Rectal smooth muscle tissue (tissue), 1 donor: ENCODE measurements around the gene SPINK4.

Source experiments
- H3K27ac ChIP-seq: one replicate; pipeline ENCODE4 v1.7.0; 2013; ENCODE audit warnings: low read depth, low read length, inconsistent platforms
- H3K27me3 ChIP-seq: one replicate; pipeline ENCODE4 v1.7.0; 2013; ENCODE audit warnings: low read length; ENCODE audit not compliant: control insufficient read depth, insufficient read depth
- H3K36me3 ChIP-seq: one replicate; pipeline ENCODE4 v1.7.0; 2013; ENCODE audit warnings: low read length; ENCODE audit not compliant: control insufficient read depth, insufficient read depth
- H3K4me1 ChIP-seq: one replicate; pipeline ENCODE4 v1.7.0; 2013; ENCODE audit warnings: low read length; ENCODE audit not compliant: control insufficient read depth, insufficient read depth
- H3K4me3 ChIP-seq: one replicate; pipeline ENCODE4 v1.7.0; 2013; ENCODE audit warnings: low read length
- H3K9ac ChIP-seq: one replicate; pipeline ENCODE4 v1.7.0; 2013; ENCODE audit warnings: low read length

SPINK4 gene

GRCh38 chr9:33239921-33240320, at the start of gene SPINK4:
TSS of gene SPINK4 (plus strand) at chr9:33240167. CDS start at chr9:33240209, 42 bp downstream.
- Histone ChIP-seq H3K36me3 (no peaks in the 10 kb centered on the region), H3K27ac (no peak within 1 kb of the TSS), H3K27me3 (no peaks in the 10 kb centered on the region), H3K4me1 (no peaks in the 10 kb centered on the region), H3K4me3 (no peak within 1 kb of the TSS), H3K9ac (no peak within 1 kb of the TSS)

- Histone ChIP-seq H3K27me3 (no peaks in the 10 kb centered on the region), H3K4me3 (no peak overlapping the region), H3K4me1 (peaks cover 15% of the 10 kb centered on the region), H3K27ac (peak overlapping the region; percentile 48), H3K9ac (no peak overlapping the region), H3K36me3 (no peaks in the 10 kb centered on the region)
Observed at GRCh38 chr9:33192493-33193255, 47.3 kb upstream of the SPINK4 start.

- no peak overlapping the region for H3K27ac ChIP-seq
- H3K36me3 ChIP-seq = no peaks in the 10 kb centered on the region
- no peaks in the 10 kb centered on the region for H3K27me3 ChIP-seq
- no peak overlapping the region for H3K9ac ChIP-seq
- H3K4me3 ChIP-seq = no peak overlapping the region
- H3K4me1 ChIP-seq = peaks cover 11% of the 10 kb centered on the region
Observed at GRCh38 chr9:33193818-33194217, 46.1 kb upstream of the SPINK4 start.

GRCh38 chr9:33196736-33197135, 43.2 kb upstream of the SPINK4 start:
- Histone ChIP-seq H3K27me3 (no peaks in the 10 kb centered on the region), H3K27ac (peak overlapping the region; percentile 65), H3K36me3 (no peaks in the 10 kb centered on the region), H3K9ac (no peak overlapping the region), H3K4me1 (peaks cover 11% of the 10 kb centered on the region), H3K4me3 (no peak overlapping the region)

GRCh38 chr9:33197279-33198152, 42.5 kb upstream of the SPINK4 start:
- Histone ChIP-seq H3K27me3 (no peaks in the 10 kb centered on the region), H3K4me1 (peaks cover 10% of the 10 kb centered on the region), H3K4me3 (no peak overlapping the region), H3K36me3 (no peaks in the 10 kb centered on the region), H3K27ac (peak overlapping the region; percentile 65), H3K9ac (no peak overlapping the region)

GRCh38 chr9:33198165-33198564, 41.8 kb upstream of the SPINK4 start:
- Histone ChIP-seq H3K27ac (peak overlapping the region; percentile 65), H3K9ac (no peak overlapping the region), H3K4me3 (no peak overlapping the region), H3K36me3 (no peaks in the 10 kb centered on the region), H3K27me3 (no peaks in the 10 kb centered on the region), H3K4me1 (peaks cover 4% of the 10 kb centered on the region)

GRCh38 chr9:33202018-33202417, 37.9 kb upstream of the SPINK4 start:
- no peaks in the 10 kb centered on the region for H3K27me3 ChIP-seq
- H3K4me1 ChIP-seq = peaks cover 3% of the 10 kb centered on the region
- H3K4me3 ChIP-seq = no peak overlapping the region
- no peaks in the 10 kb centered on the region for H3K36me3 ChIP-seq
- H3K27ac ChIP-seq = no peak overlapping the region
- H3K9ac ChIP-seq = no peak overlapping the region

- Histone ChIP-seq H3K27ac (no peak overlapping the region), H3K36me3 (no peaks in the 10 kb centered on the region), H3K4me3 (no peak overlapping the region)
Observed at GRCh38 chr9:33202552-33203201, 37.3 kb upstream of the SPINK4 start.

GRCh38 chr9:33209394-33209793, 30.6 kb upstream of the SPINK4 start:
- H3K4me3 ChIP-seq = no peak overlapping the region
- no peaks in the 10 kb centered on the region for H3K27me3 ChIP-seq
- H3K4me1 ChIP-seq = no peaks in the 10 kb centered on the region
- H3K36me3 ChIP-seq = no peaks in the 10 kb centered on the region
- no peak overlapping the region for H3K9ac ChIP-seq
- H3K27ac ChIP-seq = no peak overlapping the region

More at GRCh38 chr9:33202552-33203201, 37.3 kb upstream of the SPINK4 start:
- no peaks in the 10 kb centered on the region for H3K27me3 ChIP-seq
- no peak overlapping the region for H3K9ac ChIP-seq
- H3K4me1 ChIP-seq = peaks cover under 1% of the 10 kb centered on the region

- H3K27ac ChIP-seq = no peak overlapping the region
- no peak overlapping the region for H3K4me3 ChIP-seq
- no peaks in the 10 kb centered on the region for H3K36me3 ChIP-seq
- H3K27me3 ChIP-seq = no peaks in the 10 kb centered on the region
- H3K9ac ChIP-seq = no peak overlapping the region
- H3K4me1 ChIP-seq = no peaks in the 10 kb centered on the region
Observed at GRCh38 chr9:33210006-33210715, 29.8 kb upstream of the SPINK4 start.

GRCh38 chr9:33211695-33212393, 28.1 kb upstream of the SPINK4 start:
- H3K4me3 ChIP-seq = no peak overlapping the region
- no peaks in the 10 kb centered on the region for H3K27me3 ChIP-seq
- H3K36me3 ChIP-seq = no peaks in the 10 kb centered on the region
- no peaks in the 10 kb centered on the region for H3K4me1 ChIP-seq
- no peak overlapping the region for H3K27ac ChIP-seq
- H3K9ac ChIP-seq = no peak overlapping the region
